GM20431 (cell line): ENCODE data around the gene CHPF.

Experiments used
- in situ Hi-C: fragments of 300-500 bp; cut with MseI, MboI; formaldehyde crosslinking; loops from one replicate; pipeline ENCODE4 v1.15.0; 2020; ENCODE audit warnings: low sequenced_read_pairs; ENCODE audit not compliant: unreplicated experiment

The CHPF gene

DNA sequence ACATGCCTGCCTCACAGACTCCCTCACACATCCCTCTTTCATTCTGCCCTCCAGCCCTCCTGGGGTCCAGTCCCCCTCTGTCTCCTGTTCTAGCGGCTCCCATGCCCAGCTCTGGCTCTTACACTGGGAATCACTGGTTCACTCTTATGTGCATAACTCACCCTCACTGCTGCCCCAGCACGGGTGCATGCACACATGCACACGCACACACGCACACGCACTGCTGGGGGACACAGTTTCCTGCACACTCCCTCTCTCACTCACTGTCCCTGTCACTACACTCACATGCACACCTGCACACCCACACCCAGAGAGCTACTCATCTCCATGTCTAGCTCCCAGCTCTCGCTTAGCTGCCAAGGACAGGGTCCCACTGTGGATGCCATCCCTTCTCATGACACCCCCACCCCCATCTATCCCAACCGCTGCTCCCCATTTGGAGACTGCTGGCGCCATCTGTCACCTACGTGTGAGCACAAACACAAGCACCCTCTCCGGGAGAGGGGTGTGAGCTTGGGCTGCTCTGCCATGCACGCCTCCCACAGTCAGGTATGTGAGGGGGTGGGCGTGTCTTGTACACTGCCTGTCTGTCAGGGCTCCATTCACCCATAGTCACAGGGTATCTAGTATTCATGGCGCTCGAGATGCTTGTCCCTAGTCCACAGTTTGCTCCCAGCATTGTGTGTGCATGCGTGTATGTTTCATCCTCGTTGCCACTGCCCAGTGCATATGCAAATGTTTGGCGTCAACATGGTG, 27.6 kb downstream of the CHPF start:
- in situ Hi-C loops: no loop called here

DNA sequence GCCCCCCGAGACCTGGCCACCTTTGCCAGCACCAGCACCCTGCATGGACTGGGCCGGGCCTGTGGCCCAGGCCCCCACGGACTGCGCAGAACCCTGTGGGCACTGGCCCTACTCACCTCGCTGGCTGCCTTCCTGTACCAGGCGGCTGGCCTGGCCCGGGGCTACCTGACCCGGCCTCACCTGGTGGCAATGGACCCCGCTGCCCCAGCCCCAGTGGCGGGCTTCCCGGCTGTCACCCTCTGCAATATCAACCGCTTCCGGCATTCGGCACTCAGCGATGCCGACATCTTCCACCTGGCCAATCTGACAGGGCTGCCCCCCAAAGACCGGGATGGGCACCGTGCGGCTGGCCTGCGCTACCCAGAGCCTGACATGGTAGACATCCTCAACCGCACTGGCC, 28.8 kb downstream of the CHPF start:
- in situ Hi-C loops: no loop called here

DNA sequence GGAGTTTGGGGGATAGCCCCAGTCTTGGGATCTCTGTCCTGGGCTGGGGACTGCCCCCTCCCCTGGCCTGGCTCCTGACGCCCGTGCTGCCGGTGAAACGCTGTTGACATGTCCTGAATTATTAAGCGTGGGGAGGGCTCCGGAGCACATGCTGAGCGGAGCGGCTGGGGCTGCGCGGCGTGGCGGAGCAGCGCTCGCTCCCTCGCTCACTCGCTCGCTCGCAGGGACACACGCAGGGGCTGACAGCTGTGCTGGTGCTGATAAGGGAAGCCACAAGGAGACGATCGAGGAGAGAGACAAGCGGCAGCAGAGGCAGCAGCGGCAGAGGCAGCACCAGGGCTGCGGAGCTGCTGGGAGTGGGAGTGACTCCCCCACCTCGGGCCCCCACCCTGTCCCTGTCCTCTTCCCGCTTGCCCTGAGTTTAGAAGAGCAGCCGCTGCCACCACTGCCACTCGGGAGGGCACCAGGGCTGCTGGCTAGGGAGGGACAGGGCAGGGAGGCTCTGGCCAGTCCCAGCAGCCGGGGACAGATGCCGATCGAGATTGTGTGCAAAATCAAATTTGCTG, 29.3 kb downstream of the CHPF start, which contains the start of gene ASIC4:
Gene ASIC4 (plus strand): TSS at position 287 of the 566 bp plus-strand sequence. CDS start 243 bp downstream, at position 530.
- in situ Hi-C loops: no loop called here

DNA sequence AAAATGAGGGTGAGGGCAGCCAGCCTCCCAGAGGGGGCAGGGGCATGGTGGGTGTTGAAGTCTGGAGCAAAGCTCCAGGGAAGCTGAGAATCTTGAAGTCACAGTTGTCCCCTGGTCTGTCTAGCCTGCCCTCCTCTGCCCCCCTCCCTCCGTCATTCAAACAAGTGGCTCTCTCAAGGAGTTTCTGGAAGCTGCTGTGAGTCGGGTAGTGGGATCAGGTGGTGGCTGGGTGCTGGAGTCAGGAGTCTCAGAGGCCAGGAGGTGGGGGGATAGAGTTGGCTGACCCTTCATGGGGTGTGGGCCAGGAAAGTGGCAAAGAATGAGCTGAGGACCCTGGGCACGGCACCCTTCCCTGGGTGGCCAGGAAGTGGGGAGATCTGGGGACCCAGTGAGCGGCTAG, 29.8 kb downstream of the CHPF start:
- in situ Hi-C loops: no loop called here

DNA sequence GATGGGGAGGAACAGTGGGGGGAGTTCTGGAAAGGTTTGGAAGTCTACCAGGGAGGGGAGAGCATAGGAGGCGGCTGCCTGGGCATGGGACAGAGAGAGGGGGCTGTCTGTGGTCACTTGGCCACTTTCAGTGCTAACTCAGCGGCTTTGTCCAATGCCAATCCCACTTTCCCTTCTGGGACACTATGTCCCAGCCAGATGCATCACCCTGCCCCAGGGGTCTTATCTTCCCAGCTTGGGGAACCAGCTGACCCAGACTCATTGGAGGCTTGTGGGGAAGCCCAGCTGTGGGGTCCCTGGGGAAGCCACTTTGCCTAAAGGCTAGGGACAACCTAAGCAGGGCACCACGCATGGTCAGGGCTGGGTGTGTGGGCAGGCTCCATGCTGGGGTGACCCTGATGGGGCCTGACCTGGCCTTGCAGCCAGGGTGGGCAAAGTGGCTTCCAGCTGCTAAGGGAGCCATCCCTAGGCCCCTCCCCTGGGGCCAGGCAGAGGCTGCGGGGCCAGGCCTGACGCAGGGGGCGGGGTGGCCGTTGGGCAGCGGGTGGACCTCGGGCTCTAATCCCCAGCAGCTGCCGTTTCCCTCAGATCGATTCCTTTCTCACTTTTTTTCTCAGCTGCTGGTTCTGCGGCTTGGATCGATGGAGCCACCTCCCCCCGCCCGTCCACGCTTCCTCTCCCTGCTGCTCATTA, 30.9 kb downstream of the CHPF start:
- in situ Hi-C loops: no loop called here

DNA sequence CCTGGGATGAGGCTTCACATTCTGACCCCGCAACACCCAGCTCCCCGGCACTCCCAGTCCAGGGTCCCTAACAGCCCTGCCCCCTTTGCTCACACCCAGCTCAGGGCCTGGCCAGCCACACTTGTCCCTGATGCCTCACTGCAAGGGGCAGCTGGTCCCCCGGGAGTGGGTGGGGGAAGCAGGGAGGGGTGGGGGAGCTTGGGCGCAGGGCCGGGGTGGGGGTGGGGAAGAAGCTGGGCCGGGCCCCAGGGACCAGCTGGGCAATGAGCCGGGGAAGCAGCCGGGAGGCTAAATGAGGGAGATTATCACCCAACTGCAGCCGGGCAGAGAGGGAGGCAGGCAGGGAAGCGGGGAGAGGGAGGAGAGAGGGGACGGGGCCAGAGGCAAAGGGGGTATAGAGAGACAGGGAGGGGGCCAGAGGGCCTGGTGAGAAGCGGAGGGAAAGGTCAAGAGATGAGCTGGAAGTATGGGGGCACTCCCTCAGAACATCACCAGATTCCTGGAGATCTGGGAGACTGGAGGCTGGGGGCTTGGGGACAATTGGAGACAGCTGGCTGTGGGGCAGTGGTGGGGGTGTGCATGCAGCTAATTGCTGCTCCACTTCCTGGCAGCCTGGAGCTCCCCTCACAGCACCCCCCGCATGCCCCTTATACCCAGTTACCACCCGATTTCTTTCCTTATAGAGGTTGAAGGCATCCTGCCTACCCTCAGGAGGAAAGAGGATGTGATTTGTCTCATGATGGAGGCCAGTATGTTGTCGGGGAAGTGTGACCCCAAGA, 31.9 kb downstream of the CHPF start:
- in situ Hi-C loops: no loop called here

DNA sequence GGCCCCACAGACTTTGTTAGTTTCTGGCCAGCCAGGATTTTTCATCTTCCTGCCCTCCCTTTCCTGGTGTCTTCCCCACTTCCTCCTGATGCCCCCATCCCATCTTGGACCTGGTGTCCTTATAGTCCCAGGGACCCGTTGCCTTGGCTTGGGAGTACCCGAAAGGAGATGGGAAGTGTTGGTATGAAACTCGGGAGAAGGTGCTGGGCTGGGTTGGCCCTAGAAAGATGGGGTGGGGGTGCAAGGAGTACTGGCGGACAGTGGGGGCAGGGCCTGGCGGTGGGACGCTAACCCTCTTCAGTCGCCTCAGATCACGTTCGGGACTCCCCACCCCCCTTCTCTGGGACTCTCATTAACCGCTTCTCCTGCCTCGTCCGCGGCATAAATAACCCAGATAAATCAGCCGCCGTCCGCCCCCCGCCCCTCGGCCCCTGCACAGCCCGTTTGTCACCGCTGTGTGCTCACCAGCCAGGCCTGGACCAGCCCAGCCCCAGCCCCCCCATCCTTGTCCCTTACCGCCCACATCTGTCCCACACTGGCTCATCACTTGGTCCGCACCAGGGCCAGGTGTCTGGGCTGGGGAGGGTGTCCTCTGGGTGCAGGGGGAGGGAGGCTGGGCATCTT, 33.0 kb downstream of the CHPF start:
- in situ Hi-C loops: no loop called here

DNA sequence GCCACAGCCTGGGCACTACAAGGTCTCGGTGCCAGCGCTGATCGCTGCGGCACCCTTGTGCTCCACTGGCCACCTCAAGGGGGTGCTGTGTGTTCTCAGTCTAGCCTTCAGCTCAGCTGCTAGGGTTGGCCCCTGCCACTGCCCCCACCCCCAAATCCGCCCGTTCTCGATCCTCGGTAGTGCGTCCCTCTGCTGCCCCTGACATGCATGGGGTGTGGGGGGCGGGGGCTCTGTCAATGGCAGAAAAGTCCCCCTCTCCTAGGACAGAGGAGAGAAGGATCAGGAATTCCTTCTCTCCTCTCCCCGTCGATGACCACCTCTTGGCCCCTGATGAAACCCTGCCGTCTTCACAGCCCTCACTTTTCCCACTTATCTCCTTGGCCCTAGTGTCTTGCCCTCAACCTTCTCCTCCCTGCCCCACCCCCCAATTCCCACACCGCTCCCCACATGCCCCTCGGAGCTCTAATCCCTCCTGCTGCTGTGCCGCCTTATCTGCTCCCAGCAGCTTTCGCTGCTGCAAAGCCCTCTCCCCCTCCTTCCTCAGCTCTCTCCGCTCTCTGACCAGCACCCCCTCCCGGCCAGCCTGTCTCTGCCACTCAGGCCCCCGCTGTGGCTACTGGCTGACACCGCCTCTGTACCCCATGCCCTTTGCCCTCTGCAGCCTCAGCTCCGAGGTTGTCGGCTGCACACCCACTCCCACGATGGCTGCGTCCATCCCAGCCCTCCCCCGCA, 33.7 kb downstream of the CHPF start:
- in situ Hi-C loops: no loop called here

DNA sequence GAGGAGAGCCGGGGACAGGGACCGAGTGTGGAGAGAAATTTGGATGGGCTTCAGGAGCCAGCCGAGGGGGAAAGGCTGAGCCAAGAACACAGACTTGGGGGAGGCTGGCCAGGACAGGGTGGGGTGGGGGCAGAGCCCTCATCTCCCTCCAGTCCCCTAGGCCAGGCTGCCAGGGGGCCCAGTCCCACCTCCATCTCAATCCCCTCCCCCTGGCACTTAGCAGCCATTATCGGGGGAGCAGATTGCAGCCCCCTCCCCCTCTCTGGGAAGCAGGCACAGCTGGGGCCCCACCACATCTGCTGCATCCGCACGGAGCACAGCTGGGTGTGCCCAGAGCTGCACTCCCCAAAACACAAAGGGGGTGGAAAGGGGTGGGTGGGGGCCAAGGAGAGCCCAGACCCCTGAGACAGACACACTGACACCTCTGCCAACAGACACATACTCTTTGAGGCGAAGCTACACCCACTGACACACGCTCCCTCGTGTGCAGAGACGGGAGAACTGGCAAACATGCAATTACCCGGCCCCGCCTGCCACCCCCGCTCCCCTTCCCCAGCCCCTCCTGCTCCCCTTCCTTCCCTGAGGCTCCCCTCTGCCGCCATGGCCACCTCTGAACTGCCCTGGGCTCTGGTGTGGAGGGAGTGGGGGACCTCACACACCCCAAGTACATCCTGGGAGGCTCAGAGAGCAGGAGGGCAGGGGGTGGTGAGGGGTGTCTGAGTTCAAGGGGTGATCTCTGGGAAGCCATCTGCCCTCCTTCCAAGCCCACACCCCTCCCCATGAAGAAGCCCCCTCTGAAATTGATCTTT, 34.4 kb downstream of the CHPF start:
- in situ Hi-C loops: no loop called here

DNA sequence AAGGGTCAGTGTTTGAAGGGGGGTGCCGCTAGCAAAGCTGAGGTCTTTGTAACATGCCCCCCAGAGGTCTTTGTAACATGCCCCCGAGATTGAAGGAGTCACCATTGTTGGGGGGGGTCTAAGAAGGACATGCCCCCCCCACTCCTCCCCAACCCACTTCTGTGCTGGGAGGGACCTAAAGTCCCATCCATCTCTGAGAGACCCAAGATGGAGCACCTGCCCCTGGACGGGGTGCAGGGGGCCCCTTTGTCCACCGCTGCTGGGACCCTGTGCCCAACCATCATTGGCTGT, 35.2 kb downstream of the CHPF start:
- in situ Hi-C loops: no loop called here

DNA sequence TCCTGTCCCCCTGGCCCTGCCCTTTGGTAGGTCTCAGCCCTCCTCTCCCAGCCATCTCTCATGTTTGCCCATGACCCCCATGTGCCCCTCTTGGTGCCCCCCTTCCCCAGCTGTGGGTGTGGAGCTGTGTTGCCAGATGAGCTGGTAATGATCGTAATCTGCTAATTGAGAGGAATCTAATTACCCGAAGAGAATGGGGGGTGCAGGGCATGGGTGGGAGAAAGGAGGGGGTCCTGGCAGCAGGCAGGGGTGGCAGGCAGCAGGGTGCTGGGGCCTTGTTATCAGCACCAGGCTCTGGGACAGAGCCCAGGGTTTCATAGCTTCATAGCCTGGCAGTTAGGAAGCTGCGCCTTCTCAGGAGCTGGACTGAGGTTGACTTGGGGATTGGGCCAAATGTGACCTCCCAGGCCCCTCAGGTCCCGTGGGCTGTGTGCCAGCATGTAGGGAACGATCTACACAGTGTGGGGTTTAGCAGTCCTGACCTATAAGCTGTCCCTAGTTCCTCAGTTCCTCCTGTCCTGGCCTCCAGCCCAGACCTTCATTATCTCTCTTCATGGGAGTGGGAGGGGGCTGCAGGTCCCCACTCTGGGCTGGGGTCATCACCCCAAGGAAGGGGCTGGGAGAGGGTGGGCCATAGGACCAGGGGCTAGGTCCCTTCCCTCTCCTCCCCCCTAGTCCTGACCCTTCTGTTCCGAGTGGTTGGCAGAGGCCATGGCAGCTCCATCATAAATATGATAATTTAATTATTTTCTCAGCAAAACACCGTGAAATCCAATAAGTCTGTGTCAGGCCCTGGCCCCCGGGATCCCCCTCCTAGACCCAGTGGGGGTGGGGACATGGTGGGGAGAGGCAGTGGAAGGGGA, 35.8 kb downstream of the CHPF start:
- in situ Hi-C loops: no loop called here

DNA sequence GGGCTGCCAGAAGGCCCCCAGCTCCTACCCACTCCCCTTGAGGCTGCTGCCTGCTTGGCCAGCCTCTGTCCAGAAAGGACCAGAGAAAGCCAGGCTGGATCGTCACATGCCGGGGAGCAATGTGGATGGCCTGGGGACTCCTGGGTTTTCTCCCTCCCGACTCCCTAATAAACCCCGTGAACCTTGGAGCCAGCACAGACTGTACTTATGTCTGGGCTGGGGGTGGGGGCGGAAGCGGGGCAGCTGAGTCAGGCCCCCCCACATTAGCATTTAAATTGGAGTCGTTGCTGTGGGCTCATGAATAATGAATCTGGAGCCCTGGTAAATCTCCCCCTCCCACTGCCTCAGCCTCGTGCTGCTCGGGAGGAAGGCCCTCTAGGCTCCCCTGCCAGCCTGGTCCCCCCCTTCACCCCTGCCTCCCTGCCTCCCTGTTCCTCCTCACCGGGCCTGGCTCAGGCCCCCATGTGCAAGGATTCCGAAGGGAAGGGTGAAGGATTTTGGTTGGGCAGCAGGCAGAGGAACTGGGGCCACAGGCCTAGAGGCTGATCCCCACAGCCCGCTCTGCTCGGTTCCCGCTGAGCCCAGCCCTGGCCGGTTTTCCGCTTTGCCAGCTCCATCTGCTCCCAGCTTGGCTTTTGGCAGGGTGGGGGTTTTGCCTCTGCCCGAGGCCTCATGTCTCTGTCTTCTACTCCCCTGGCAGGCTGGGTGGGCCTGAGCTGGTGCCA, 36.6 kb downstream of the CHPF start:
- in situ Hi-C loops: no loop called here

DNA sequence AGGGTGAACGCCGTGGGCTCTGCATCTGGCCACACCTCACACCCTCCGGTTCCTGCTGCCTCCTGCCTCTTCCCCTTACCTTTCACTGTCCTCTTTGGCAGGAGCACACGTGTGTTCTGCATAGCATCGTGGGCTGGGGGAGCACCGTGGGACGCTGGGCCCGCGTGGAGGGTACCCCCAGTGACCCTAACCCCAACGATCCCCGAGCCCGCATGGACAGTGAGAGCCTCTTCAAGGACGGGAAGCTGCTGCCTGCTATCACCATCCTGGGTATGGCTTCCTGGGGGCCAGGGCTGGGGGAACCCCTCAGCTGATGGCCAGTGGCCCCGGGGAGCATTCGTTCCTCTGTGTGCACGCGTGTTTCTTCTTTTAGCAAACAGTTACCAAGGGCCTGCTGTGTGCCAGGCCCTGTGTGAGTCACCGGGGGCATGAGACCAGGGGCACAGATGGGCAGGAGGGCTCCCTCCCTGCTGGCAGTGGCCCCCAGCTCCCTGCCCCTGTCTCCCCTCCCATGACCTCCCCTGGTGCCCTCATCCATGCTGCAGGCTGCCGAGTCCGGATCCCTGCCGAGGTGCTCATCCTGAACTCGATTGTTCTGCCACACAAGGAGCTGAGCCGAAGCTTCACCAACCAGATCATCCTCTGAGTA, 37.3 kb downstream of the CHPF start:
- in situ Hi-C loops: no loop called here

DNA sequence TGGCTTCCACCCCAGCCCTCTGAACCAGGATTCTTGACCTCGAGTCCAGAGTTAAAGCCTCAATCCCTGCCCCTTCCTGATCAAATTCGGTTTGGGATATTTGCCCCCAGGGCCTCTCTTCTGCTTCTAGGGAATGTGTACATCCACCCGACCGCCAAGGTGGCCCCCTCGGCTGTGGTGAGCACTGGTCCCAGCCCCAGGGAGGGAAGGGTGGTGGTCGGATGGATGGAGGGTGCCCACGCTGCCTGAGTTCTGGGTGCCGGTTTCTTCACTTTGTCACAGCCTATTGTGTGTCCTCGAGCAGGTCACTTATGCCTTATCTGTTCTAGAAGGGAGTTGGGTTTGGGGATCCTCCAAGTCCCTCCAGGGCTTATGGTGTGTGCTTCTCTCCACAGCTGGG, 38.0 kb downstream of the CHPF start:
- in situ Hi-C loops: no loop called here

DNA sequence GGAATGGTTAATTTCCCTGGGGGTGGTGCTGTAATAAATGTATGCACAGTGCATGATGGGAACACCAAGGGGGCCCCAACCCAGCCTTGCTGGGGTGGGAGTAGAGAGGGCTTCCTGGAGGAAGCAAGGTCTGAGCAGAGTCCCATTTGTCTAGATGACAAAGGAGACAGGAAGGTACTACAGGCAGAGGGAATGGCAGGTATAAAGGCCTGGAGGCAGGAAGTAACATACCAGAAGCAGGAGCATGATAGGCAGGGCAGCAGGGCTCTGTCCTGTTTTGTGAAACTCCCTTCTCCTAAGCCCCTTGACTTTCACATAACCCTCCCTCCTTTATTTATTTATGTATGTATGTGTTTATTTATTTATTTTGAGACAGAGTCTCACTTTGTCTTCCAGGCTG, 41.0 kb downstream of the CHPF start:
- in situ Hi-C loops: no loop called here

DNA sequence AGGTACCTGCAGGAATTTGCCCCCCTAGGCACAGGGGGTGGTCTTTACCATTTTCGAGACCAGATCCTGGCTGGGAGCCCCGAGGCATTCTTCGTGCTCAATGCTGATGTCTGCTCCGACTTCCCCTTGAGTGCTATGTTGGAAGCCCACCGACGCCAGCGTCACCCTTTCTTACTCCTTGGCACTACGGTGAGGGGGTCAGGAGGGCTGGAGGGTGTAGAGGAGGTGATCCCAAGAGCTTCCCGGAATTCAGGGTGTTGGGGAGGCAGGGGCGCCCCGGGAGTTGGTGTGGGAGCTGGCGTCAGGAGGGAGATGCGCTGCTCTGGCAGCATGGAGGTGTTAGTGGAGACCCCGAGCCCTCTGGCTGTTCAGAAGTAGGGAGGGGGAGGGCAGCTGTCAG, 41.8 kb downstream of the CHPF start:
- in situ Hi-C loops: no loop called here

DNA sequence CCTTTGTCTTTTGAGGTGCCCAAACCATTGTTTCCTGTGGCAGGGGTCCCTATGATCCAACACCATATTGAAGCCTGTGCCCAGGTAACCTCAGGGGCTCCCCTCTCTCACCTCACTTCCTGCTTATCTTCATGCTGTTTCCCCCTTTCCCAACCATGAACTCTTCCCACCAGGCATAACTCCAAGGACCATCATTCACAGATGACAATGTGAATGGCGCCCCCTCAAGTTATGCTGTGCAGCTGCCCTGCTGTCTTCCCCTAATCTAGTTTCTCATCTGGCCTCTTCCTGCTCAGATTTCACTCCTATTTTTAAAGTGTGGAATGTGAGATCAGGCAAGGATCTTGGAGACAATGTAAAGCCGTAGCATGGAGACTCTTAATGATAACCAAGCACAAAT, 43.5 kb downstream of the CHPF start:
- in situ Hi-C loops: no loop called here
